Caco-2 (cell line): ENCODE data around the gene STAM. TPM values are rescaled to one million over a fixed set of nuclear protein-coding genes. Genes with fewer than 3 reads are reported as not detected.
A peak's percentile ranks its signal among the peaks of the same experiment; 100 is the strongest.

Source experiments
- BruUV-seq: library from RNA; stranded (reverse); fragments of 400-500 nt; replicated peaks from 2 replicates; lab custom pipeline; 2021; lab: Mats Ljungman, UMichigan
- CTCF ChIA-PET: fragments of 300-600 bp; sonication (Branson Sonifier 250); formaldehyde crosslinking; loops from one replicate; lab custom pipeline; 2022; ENCODE audit warnings: antibody characterized with exemption; lab: Charles Lee
- POLR2A ChIA-PET: fragments of 300-600 bp; sonication (Branson Sonifier 250); formaldehyde crosslinking; loops from one replicate; lab custom pipeline; 2022; ENCODE audit warnings: antibody characterized with exemption; lab: Charles Lee
- DNase-seq, 2 experiments: peaks; one replicate each; pipeline versions ENCODE4 v3.0.0 to v3.0.0-alpha.2; 2020 to 2022
- H3K27me3 ChIP-seq: replicated peaks from 2 replicates; pipeline ENCODE4 v1.6.0; 2011; ENCODE audit warnings: low read length; ENCODE audit not compliant: control insufficient read depth, insufficient read depth
- H3K36me3 ChIP-seq: 2 replicates; pipeline ENCODE4 v1.5.1; 2011; ENCODE audit warnings: low read length; ENCODE audit not compliant: control insufficient read depth, insufficient read depth
- H3K4me1 ChIP-seq: fragments of 250-450 bp; sonication (Bioruptor Pico); 2 replicates; pipeline ENCODE4 v1.5.1; 2020; ENCODE audit warnings: mild to moderate bottlenecking
- H3K4me3 ChIP-seq: 2 replicates; pipeline ENCODE4 v1.5.1; 2011; ENCODE audit warnings: low read depth, mild to moderate bottlenecking, control low read depth, low read length
- H3K9me3 ChIP-seq: fragments of 250-450 bp; sonication (Bioruptor Pico); 2 replicates; pipeline ENCODE4 v1.5.1; 2020; ENCODE audit warnings: mild to moderate bottlenecking, moderate library complexity
- H3K27ac Mint-ChIP-seq: one replicate; pipeline ENCODE4 v1.8.0; 2022; ENCODE audit warnings: mixed read lengths; ENCODE audit not compliant: unreplicated experiment
- H3K27me3 Mint-ChIP-seq: one replicate; pipeline ENCODE4 v1.8.0; 2022; ENCODE audit warnings: mixed read lengths; ENCODE audit not compliant: insufficient read depth, unreplicated experiment
- H3K36me3 Mint-ChIP-seq: one replicate; pipeline ENCODE4 v1.8.0; 2022; ENCODE audit warnings: mild to moderate bottlenecking, mixed read lengths; ENCODE audit not compliant: insufficient read depth, unreplicated experiment
- H3K4me1 Mint-ChIP-seq: one replicate; pipeline ENCODE4 v1.8.0; 2022; ENCODE audit warnings: low read depth, mixed read lengths; ENCODE audit not compliant: unreplicated experiment
- H3K4me3 Mint-ChIP-seq: one replicate; pipeline ENCODE4 v1.8.0; 2022; ENCODE audit warnings: mild to moderate bottlenecking, moderate library complexity, mixed read lengths; ENCODE audit not compliant: unreplicated experiment
- H3K9me3 Mint-ChIP-seq: one replicate; pipeline ENCODE4 v1.8.0; 2022; ENCODE audit warnings: mixed read lengths; ENCODE audit not compliant: unreplicated experiment
- intact Hi-C: fragments of 100-400 bp; cut with micrococcal nuclease; formaldehyde crosslinking; loops from one replicate; pipeline ENCODE4 v1.10.0; 2022; ENCODE audit not compliant: unreplicated experiment
- total RNA-seq: library from RNA; stranded (reverse); gene quantifications from 2 replicates; pipeline ENCODE4 v1.2.3, GENCODE V29; 2022
- TF ChIP-seq, protein P1 (sequence below), 2 experiments: fragments of 200-600 bp in 1 of 2; IDR thresholded peaks; 1 replicate in 1 of 2; 2 replicates in 1 of 2; pipeline versions ENCODE4 v1.5.1 to v1.8.0; 2011 to 2022; ENCODE audit warnings: antibody characterized with exemption in 1 of 2, control low read depth in 1 of 2, inconsistent platforms in 1 of 2, low read depth in 1 of 2, low read length in 1 of 2, mild to moderate bottlenecking in 1 of 2, moderate library complexity in 1 of 2; ENCODE audit not compliant: insufficient read depth in 1 of 2, severe bottlenecking in 1 of 2, unreplicated experiment in 1 of 2

The STAM gene
- total RNA-seq, 1 experiment from 2014 or later: 51.9 TPM

DNA sequence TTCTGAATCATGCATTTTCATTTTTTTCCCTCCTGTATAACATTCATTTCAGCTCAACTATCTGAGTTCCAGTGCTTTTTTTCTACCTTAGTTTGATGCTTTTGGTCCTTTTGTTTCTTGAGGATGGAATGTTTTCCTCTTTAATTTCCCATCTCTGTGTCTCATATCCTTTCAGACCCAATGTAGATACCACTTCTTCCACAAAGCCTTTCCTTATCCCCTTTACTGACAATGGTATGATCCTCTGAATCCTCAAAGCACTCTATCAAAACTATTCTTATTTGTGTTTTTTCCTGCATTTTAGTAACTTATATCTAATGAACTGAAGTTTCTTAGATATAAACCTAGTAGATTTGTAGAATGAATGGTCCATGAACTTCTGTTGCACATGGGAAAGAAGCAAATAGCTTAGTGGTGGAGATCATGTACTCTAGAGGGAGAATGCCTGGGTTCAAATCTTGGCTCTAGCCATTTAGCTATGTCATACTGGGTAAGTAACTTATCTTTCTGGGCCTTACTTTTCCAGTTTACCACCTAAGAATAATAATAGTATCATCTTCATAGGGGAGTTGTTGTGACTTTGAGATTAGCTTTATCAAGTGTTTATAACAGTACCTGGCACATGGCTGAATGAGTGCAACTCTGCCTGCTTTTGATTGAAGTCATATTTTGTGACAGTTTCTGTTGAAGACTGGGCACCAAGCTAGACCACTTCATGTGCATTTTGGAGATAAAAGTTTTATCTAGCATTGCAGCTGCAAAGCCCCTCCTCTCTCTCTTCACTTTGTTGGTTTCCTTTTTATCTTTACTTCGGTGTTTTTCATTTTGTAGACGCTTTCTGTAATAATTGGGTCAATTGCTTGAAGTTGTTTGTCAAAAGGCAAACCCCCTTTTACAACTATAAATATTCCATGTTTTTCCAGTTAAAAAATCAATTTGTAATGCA lies 18.5 kb downstream of the STAM start:
- Histone ChIP-seq H3K27me3 (no peaks in the 10 kb centered on the region), H3K9me3 (no peaks in the 10 kb centered on the region), H3K4me1 (peaks cover 22% of the 10 kb centered on the region), H3K36me3 (no peaks in the 10 kb centered on the region), H3K4me3 (no peak overlapping the region)
- no peak for DNase-seq
- no peak overlapping the region for H3K4me3 Mint-ChIP-seq
- no peaks in the 10 kb centered on the region for H3K27me3 Mint-ChIP-seq
- no peaks in the 10 kb centered on the region for H3K9me3 Mint-ChIP-seq
- POLR2A ChIA-PET: interaction anchor here (1.3 kb wide), 1 partner anchor 19 kb away, joined by 5 read pairs; the partner anchor contains the start of gene STAM
- no peak overlapping the region for H3K27ac Mint-ChIP-seq
- CTCF ChIA-PET: no interaction called here
- TF ChIP-seq, protein P1, sequence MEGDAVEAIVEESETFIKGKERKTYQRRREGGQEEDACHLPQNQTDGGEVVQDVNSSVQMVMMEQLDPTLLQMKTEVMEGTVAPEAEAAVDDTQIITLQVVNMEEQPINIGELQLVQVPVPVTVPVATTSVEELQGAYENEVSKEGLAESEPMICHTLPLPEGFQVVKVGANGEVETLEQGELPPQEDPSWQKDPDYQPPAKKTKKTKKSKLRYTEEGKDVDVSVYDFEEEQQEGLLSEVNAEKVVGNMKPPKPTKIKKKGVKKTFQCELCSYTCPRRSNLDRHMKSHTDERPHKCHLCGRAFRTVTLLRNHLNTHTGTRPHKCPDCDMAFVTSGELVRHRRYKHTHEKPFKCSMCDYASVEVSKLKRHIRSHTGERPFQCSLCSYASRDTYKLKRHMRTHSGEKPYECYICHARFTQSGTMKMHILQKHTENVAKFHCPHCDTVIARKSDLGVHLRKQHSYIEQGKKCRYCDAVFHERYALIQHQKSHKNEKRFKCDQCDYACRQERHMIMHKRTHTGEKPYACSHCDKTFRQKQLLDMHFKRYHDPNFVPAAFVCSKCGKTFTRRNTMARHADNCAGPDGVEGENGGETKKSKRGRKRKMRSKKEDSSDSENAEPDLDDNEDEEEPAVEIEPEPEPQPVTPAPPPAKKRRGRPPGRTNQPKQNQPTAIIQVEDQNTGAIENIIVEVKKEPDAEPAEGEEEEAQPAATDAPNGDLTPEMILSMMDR (IDR thresholded peaks at IDR 0.05; ENCODE audit: insufficient read depth in 1 of 2, low read depth in 1 of 2, low read length in 1 of 2, severe bottlenecking in 1 of 2, unreplicated experiment in 1 of 2): no peak
- peaks cover 11% of the 10 kb centered on the region for H3K36me3 Mint-ChIP-seq
- intact Hi-C loops: no loop called here
- H3K4me1 Mint-ChIP-seq: peaks cover 19% of the 10 kb centered on the region
- TSS peak; percentile 12 for BruUV-seq

DNA sequence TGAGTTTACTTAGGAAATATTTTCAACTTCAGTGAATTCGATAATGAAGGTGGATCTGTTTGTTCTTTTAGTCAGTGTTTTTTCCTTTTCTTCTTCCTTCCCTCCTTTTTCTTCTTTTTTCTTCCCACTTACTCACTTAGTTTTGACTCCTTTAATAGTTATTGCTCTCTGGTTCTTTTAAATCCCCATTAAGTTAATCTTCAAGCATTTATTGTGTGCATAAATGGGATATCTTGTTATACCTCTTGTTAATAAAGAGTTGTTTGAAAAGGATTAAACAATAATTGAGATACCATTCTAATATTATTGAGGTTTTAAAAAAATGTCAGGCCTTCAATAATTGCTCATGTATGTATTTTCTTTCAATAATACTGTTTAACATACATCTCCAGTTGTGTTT lies 19.5 kb downstream of the STAM start:
- H3K4me3 ChIP-seq: no peak overlapping the region
- no peaks in the 10 kb centered on the region for H3K36me3 ChIP-seq
- ChIA-PET CTCF (no interaction called here), POLR2A (no interaction called here)
- Mint-ChIP-seq H3K27me3 (no peaks in the 10 kb centered on the region), H3K4me3 (no peak overlapping the region), H3K9me3 (no peaks in the 10 kb centered on the region), H3K4me1 (peaks cover 29% of the 10 kb centered on the region), H3K27ac (no peak overlapping the region), H3K36me3 (peaks cover 11% of the 10 kb centered on the region)
- no peak for DNase-seq
- no peaks in the 10 kb centered on the region for H3K27me3 ChIP-seq
- no peaks in the 10 kb centered on the region for H3K9me3 ChIP-seq
- H3K4me1 ChIP-seq: peaks cover 29% of the 10 kb centered on the region
- BruUV-seq: no TSS peak
- intact Hi-C loops: no loop called here
- TF ChIP-seq, protein P1 (IDR thresholded peaks at IDR 0.05; ENCODE audit: insufficient read depth in 1 of 2, low read depth in 1 of 2, low read length in 1 of 2, severe bottlenecking in 1 of 2, unreplicated experiment in 1 of 2): no peak

DNA sequence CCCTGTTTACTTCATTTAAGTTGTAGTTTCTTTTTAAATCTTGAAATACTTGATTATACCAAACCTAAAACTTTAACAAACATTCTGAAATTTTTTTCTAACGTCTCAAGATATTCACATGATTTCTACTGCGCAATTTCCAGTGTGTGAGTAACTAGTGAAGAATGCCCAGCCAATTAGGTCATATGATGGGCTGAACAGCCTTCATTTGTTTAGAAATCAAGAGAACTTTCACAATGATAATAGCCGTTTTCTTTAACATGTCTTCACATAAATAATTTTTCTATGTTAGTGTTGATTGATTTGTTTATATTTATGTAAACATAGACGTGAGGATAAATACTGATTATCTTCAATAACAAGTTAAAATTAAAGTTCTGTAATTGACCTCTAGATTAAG lies 21.8 kb downstream of the STAM start:
- BruUV-seq: no TSS peak
- intact Hi-C loops: no loop called here
- no peak overlapping the region for H3K4me3 ChIP-seq
- no peaks in the 10 kb centered on the region for H3K36me3 ChIP-seq
- no peaks in the 10 kb centered on the region for H3K9me3 Mint-ChIP-seq
- peaks cover 33% of the 10 kb centered on the region for H3K4me1 Mint-ChIP-seq
- H3K27ac Mint-ChIP-seq: no peak overlapping the region
- H3K4me3 Mint-ChIP-seq: no peak overlapping the region
- ChIA-PET POLR2A (no interaction called here), CTCF (no interaction called here)
- H3K27me3 Mint-ChIP-seq: no peaks in the 10 kb centered on the region
- no peak for DNase-seq
- no peaks in the 10 kb centered on the region for H3K9me3 ChIP-seq
- TF ChIP-seq, protein P1 (IDR thresholded peaks at IDR 0.05; ENCODE audit: insufficient read depth in 1 of 2, low read depth in 1 of 2, low read length in 1 of 2, severe bottlenecking in 1 of 2, unreplicated experiment in 1 of 2): no peak
- H3K36me3 Mint-ChIP-seq: peaks cover 16% of the 10 kb centered on the region
- H3K4me1 ChIP-seq: peaks cover 40% of the 10 kb centered on the region
- no peaks in the 10 kb centered on the region for H3K27me3 ChIP-seq
